Prostate gland (tissue), 2 donors: Measurements from ENCODE around the gene ARHGAP32. TPM values are rescaled to one million over a fixed set of nuclear protein-coding genes. Genes with fewer than 3 reads are reported as not detected.

ENCODE experiments used
- DNase-seq: peaks from one replicate; pipeline ENCODE4 v3.0.0-alpha.2; 2019; ENCODE audit warnings: low spot score
- H3K27ac ChIP-seq, 2 donors: fragments of 200-600 bp; sonication (generic); 2 replicates each; pipeline ENCODE4 v1.5.1; 2017 to 2019
- H3K27me3 ChIP-seq: fragments of 200-600 bp; sonication (generic); replicated peaks from 2 replicates; pipeline ENCODE4 v1.5.1; 2019; ENCODE audit not compliant: insufficient read depth
- H3K36me3 ChIP-seq, 2 donors: fragments of 200-600 bp; sonication (generic); 1 replicate in 1 of 2; 2 replicates in 1 of 2; pipeline versions ENCODE4 v1.5.1 to v1.8.1; 2017 to 2019
- H3K4me1 ChIP-seq: fragments of 200-600 bp; sonication (generic); replicated peaks from 2 replicates; pipeline ENCODE4 v1.5.1; 2019
- H3K4me3 ChIP-seq, 2 donors: fragments of 200-600 bp; sonication (generic); 2 replicates each; pipeline ENCODE4 v1.5.1; 2017 to 2019
- H3K9me3 ChIP-seq: fragments of 200-600 bp; sonication (generic); 2 replicates; pipeline ENCODE4 v1.5.1; 2017
- POLR2A ChIP-seq: fragments of 450-650 bp; IDR thresholded peaks from one replicate; pipeline ENCODE4 v1.6.1; 2016; ENCODE audit warnings: antibody characterized with exemption, mild to moderate bottlenecking
- POLR2AphosphoS5 ChIP-seq: sonication (generic); formaldehyde crosslinking; IDR thresholded peaks from one replicate; pipeline ENCODE4 v1.6.1; 2017; ENCODE audit warnings: antibody characterized with exemption
- WGBS: methylation state at CpG from one replicate; pipeline ENCODE4 v1.1.5; 2018; 5-methylcytosine and 5-hydroxymethylcytosine counted together
- intact Hi-C: fragments of 100-400 bp; cut with DNase I; formaldehyde crosslinking; loops from one replicate; pipeline ENCODE4 v1.14.2; 2022
- total RNA-seq, 2 donors: library from RNA; depleted of rRNA; stranded (reverse); fragments of >200 nt; gene quantifications; one replicate each; pipeline ENCODE4 v1.1.0, GENCODE V29; 2016
- TF ChIP-seq, protein P1 (sequence below), 4 experiments: fragments of 200-600 bp in 2 of 4; fragments of 450-650 bp in 2 of 4; sonication (generic) in 2 of 4; IDR thresholded peaks; 1 replicate in 3 of 4; 2 replicates in 1 of 4; pipeline ENCODE4 v1.5.1; 2016 to 2019; ENCODE audit warnings: antibody characterized with exemption in 4 of 4, mild to moderate bottlenecking in 2 of 4, moderate library complexity in 2 of 4

The ARHGAP32 gene
- total RNA-seq, 2 donors from 2014 or later: 20.8 to 42.6 TPM

DNA sequence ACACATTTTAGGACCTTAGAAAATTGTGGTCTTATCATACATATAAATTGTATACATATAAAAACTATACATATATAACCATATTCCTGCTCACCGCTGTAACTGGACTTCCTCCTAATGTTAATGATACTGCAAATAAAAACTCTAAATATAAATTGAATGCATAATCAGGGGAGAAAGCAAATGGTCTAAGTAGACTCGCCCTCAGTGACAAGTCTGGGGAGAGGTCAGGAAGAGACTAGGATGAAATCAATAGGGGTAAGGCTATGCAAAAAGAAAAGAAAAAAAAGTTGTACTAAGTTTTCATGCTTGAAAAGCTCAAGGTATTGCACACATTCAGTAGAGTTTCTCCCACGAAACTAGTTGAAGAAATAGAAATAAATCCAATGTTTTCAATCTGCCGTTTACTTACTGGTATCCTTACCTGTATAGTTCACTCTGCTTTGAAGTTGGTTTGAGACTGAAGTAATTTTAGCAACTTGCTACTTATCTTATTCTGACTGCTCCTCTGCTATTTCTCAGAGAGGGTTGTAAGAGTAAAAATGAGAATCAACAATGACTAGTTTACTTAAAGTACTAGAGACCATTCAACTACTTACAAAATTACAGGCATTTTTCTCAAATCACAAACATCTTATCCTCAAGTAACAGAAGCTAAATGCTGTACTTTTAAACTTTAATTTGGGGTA is 12.2 kb upstream of the ARHGAP32 start:
- DNase-seq: no peak
- H3K9me3 ChIP-seq: no peaks in the 10 kb centered on the region
- no peaks in the 10 kb centered on the region for H3K36me3 ChIP-seq
- H3K4me1 ChIP-seq: no peaks in the 10 kb centered on the region
- H3K4me3 ChIP-seq: no peak overlapping the region
- H3K27me3 ChIP-seq: no peaks in the 10 kb centered on the region
- intact Hi-C loops: no loop called here
- no peak overlapping the region for H3K27ac ChIP-seq
- WGBS: 90% methylated on average over 4 of the region's 4 CpGs
- TF ChIP-seq POLR2AphosphoS5: no peak
- TF ChIP-seq POLR2A: no peak

DNA sequence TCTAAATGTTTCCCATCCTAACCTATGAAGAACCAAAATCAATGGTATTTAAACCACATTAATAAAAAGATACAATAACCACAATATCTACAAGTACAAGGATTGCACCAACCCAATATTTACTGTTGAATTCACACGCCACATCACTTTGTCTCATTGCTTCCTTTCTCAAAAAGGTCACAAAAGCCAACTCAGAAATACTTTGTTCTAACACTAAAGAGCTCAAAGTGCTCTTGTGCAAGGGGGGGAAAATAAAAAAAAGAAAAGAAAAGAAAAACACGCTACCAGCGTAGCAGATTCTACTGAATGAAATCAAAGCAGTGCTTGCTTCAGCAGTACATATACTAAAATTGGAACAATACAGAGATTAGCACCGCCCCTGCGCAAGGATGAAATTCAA is 10.5 kb upstream of the ARHGAP32 start:
- DNase-seq: no peak
- no peak overlapping the region for H3K4me3 ChIP-seq
- no peaks in the 10 kb centered on the region for H3K36me3 ChIP-seq
- WGBS: 92% methylated on average over 5 of the region's 5 CpGs
- no peaks in the 10 kb centered on the region for H3K4me1 ChIP-seq
- no peaks in the 10 kb centered on the region for H3K27me3 ChIP-seq
- no peak overlapping the region for H3K27ac ChIP-seq
- TF ChIP-seq POLR2AphosphoS5 (no peak), POLR2A (no peak)
- TF ChIP-seq, protein P1, sequence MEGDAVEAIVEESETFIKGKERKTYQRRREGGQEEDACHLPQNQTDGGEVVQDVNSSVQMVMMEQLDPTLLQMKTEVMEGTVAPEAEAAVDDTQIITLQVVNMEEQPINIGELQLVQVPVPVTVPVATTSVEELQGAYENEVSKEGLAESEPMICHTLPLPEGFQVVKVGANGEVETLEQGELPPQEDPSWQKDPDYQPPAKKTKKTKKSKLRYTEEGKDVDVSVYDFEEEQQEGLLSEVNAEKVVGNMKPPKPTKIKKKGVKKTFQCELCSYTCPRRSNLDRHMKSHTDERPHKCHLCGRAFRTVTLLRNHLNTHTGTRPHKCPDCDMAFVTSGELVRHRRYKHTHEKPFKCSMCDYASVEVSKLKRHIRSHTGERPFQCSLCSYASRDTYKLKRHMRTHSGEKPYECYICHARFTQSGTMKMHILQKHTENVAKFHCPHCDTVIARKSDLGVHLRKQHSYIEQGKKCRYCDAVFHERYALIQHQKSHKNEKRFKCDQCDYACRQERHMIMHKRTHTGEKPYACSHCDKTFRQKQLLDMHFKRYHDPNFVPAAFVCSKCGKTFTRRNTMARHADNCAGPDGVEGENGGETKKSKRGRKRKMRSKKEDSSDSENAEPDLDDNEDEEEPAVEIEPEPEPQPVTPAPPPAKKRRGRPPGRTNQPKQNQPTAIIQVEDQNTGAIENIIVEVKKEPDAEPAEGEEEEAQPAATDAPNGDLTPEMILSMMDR (IDR thresholded peaks at IDR 0.05): no peak
- intact Hi-C loops: no loop called here
- H3K9me3 ChIP-seq: no peaks in the 10 kb centered on the region

DNA sequence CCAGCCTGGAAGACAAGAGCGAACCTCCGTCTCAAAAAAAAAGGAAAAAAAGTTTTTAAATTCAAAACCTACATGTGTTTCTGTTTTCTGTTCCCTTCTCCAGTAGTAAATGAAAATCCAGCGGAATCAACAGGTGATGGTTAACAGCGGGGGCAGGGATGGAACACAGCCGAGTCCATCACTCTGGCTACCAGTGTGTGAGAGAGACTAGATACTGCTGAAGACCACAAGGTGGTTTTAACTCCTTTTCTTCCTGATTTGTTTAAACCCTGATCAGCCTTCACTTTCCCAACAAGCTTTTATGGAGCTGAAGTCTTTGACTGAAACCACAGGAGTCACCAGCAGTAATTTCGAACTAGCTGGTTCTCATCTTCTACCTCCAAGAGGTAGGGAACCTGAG is 3.6 kb upstream of the ARHGAP32 start:
- Histone ChIP-seq H3K4me3 (no peak overlapping the region), H3K9me3 (no peaks in the 10 kb centered on the region), H3K4me1 (peaks cover 4% of the 10 kb centered on the region), H3K36me3 (no peaks in the 10 kb centered on the region), H3K27ac (no peak overlapping the region), H3K27me3 (no peaks in the 10 kb centered on the region)
- DNase-seq: no peak
- whole genome bisulfite sequencing: 95% methylated on average over 6 of the region's 6 CpGs
- TF ChIP-seq, protein P1 (IDR thresholded peaks at IDR 0.05): no peak
- TF ChIP-seq POLR2A (no peak), POLR2AphosphoS5 (no peak)
- intact Hi-C loops: no loop called here

DNA sequence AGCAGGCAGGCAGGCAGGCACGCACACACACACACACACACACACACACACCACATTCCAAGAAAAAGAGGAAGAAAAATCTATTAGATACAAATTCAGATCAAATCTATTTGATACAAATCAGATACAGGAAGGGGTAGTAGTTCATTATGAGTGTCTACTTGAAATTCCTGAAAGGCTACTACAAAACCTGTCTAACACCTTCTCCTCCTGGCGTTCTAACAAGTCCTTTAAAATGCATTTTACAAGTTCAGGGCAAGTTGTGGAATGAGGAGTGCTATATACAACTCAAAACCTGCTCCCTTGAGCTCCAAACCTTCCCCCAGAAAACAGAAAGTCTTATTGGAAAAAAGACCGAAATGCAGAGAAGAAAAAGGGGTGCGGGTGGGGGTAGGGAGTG is 476 bp downstream of the ARHGAP32 start:
- TF ChIP-seq POLR2AphosphoS5 (peak; percentile 58), POLR2A (no peak)
- TF ChIP-seq, protein P1 (IDR thresholded peaks at IDR 0.05): no peak
- 31% methylated on average over 4 of the region's 4 CpGs for WGBS
- Histone ChIP-seq H3K9me3 (no peaks in the 10 kb centered on the region), H3K36me3 (no peaks in the 10 kb centered on the region), H3K4me1 (peaks cover 4% of the 10 kb centered on the region), H3K4me3 (no peak overlapping the region), H3K27me3 (no peaks in the 10 kb centered on the region), H3K27ac (peak overlapping the region in 1 of 2 donors; percentile 23)
- DNase-seq: peak; percentile 44
- intact Hi-C loops: no loop called here

DNA sequence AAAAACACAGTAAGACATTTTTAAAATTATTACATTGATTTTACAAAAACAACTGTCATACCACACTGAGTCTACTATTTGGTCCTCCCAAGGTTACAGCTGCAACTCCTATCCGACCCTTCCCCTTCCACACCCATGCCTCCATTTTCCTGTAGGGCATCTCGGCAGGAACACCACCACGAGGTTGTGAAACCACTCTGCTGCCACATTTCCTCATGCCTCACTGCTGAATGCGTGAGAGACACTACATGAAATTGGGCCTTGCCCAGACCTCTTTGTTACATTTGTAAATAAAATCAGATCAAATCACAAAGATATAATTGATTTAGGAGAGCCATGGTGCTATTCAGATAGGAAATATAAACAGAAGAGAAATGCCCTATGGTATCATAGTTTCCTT is 2.0 kb downstream of the ARHGAP32 start:
- Histone ChIP-seq H3K36me3 (no peaks in the 10 kb centered on the region), H3K9me3 (no peaks in the 10 kb centered on the region), H3K27ac (no peak overlapping the region), H3K27me3 (no peaks in the 10 kb centered on the region), H3K4me3 (no peak overlapping the region), H3K4me1 (peaks cover 4% of the 10 kb centered on the region)
- 32% methylated on average over 4 of the region's 4 CpGs for WGBS
- TF ChIP-seq POLR2A: no peak
- no peak for TF ChIP-seq POLR2AphosphoS5
- TF ChIP-seq, protein P1 (IDR thresholded peaks at IDR 0.05): no peak
- DNase-seq: no peak
- intact Hi-C loops: no loop called here
